SW480 (cell line): ENCODE results near the gene INPP5F.
"Not testable (repeated sequence)": the region's sequence is repeated elsewhere in the genome, so short reads cannot be mapped to it uniquely, and the experiment has no call there.

Source experiments
- DNase-seq: peaks from one replicate; pipeline ENCODE4 v3.0.0-alpha.2; 2016; ENCODE audit warnings: low spot score

The INPP5F gene

GRCh38 chr10:119778776-119779445 is 53.1 kb downstream of the INPP5F start:
- DNase-seq, result no peak

GRCh38 chr10:119780879-119781480 is 55.1 kb downstream of the INPP5F start:
- no peak for DNase-seq

GRCh38 chr10:119781498-119781897 is 55.6 kb downstream of the INPP5F start:
- no peak for DNase-seq

GRCh38 chr10:119782981-119783664 is 57.3 kb downstream of the INPP5F start:
- DNase-seq, result no peak

- DNase-seq, result no peak
Observed at GRCh38 chr10:119783665-119784027, 57.8 kb downstream of the INPP5F start.

GRCh38 chr10:119784340-119785067 is 58.7 kb downstream of the INPP5F start:
- peak; percentile 76 for DNase-seq

GRCh38 chr10:119786117-119786769 is 60.4 kb downstream of the INPP5F start:
- DNase-seq, result peak; percentile 55

GRCh38 chr10:119795101-119795500 is 69.3 kb downstream of the INPP5F start:
- not testable (repeated sequence) for DNase-seq

GRCh38 chr10:119796039-119796438 is 70.2 kb downstream of the INPP5F start:
- no peak for DNase-seq

- no peak for DNase-seq
Observed at GRCh38 chr10:119801176-119801575, 75.3 kb downstream of the INPP5F start.

GRCh38 chr10:119801998-119802538 is 76.2 kb downstream of the INPP5F start:
- no peak for DNase-seq

GRCh38 chr10:119803264-119803663 is 77.4 kb downstream of the INPP5F start:
- peak; percentile 12 for DNase-seq

GRCh38 chr10:119805702-119806230 is 79.9 kb downstream of the INPP5F start:
- no peak for DNase-seq

GRCh38 chr10:119806334-119807130 is 80.7 kb downstream of the INPP5F start:
- no peak for DNase-seq

- DNase-seq, result peak; percentile 89
Observed at GRCh38 chr10:119807960-119808697, 82.3 kb downstream of the INPP5F start.

- no peak for DNase-seq
Observed at GRCh38 chr10:119811122-119811521, 85.3 kb downstream of the INPP5F start.

GRCh38 chr10:119812684-119813083 is 86.8 kb downstream of the INPP5F start:
- no peak for DNase-seq

GRCh38 chr10:119815671-119816070 is 89.8 kb downstream of the INPP5F start:
- no peak for DNase-seq

GRCh38 chr10:119817991-119818888 is 92.4 kb downstream of the INPP5F start:
- no peak for DNase-seq
